DOHH2 (cell line): Measurements from ENCODE around the gene VPREB1.

Source experiments
- CTCF ChIP-seq: fragments of 200-600 bp; sonication (generic); IDR thresholded peaks from one replicate; pipeline ENCODE4 v1.5.1; 2014; ENCODE audit warnings: antibody characterized with exemption, mild to moderate bottlenecking, low read depth, low read length; ENCODE audit not compliant: poor library complexity, severe bottlenecking
- EZH2phosphoT487 ChIP-seq: fragments of 200-600 bp; sonication (generic); IDR thresholded peaks from 2 replicates; pipeline ENCODE4 v1.6.1; 2017; ENCODE audit warnings: borderline replicate concordance, mild to moderate bottlenecking, antibody characterized with exemption, low read length, moderate library complexity, mixed read lengths

DNA sequence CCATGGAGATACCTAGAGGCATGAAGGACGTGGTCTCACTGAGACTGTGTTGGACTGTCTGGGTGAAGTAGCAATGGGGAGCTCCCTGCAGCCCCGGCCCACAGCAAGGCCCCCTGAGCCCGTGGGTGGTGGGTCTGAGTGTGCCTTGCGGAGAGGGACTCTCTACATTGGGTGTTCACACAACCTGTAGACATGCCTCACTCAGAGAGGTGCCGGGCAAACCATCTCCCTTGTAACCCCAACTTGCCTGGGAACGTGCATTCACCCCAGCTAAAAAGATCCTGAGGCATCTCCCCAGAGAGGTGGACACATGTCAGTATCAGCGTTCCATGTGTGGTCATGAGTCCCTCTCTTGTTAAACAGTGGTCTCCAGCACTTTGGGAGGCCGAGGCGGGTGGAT lies 2.1 kb downstream of the VPREB1 start:
- TF ChIP-seq CTCF (no peak), EZH2phosphoT487 (no peak)
